GM12878 (cell line): Measurements from ENCODE around the gene NKAIN2. TPM values are rescaled to one million over a fixed set of nuclear protein-coding genes. Genes with fewer than 3 reads are reported as not detected.

Experiments used
- ATAC-seq: fragments of 200-7000 bp; cut with Tn5 transposase; 3 replicates; pipeline ENCODE4 v1.9.1; 2020; ENCODE audit warnings: mild to moderate bottlenecking, moderate library complexity
- BruUV-seq: library from RNA; stranded (reverse); fragments of 400-500 nt; replicated peaks from 2 replicates; lab custom pipeline; 2021; lab: Mats Ljungman, UMichigan
- CTCF ChIA-PET: fragments of 300-600 bp; sonication (Branson Sonifier 250); formaldehyde crosslinking; extraction: SDS; loops from one replicate; lab custom pipeline; 2021; ENCODE audit warnings: inconsistent platforms; lab: Yijun Ruan, JAX
- POLR2A ChIA-PET: fragments of 350-600 bp; formaldehyde crosslinking; extraction: SDS; loops from one replicate; lab custom pipeline; 2021; ENCODE audit warnings: inconsistent platforms; lab: Charles Lee
- RAD21 ChIA-PET: fragments of 300-600 bp; sonication (Branson Sonifier 250); formaldehyde crosslinking; loops from one replicate; lab custom pipeline; 2023; ENCODE audit warnings: antibody characterized with exemption; ENCODE audit not compliant: unreplicated experiment; lab: Charles Lee
- SMC1A ChIA-PET: fragments of 300-600 bp; sonication (Branson Sonifier 250); formaldehyde crosslinking; loops from one replicate; lab custom pipeline; 2023; ENCODE audit not compliant: unreplicated experiment, uncharacterized antibody; lab: Charles Lee
- DNase-seq: peaks from one replicate; pipeline ENCODE4 v3.0.0-alpha.2; 2011; ENCODE audit warnings: low read depth, low spot score
- FAIRE-seq: peaks from 3 replicates; lab custom pipeline; 2011; peaks lifted over from hg19 to GRCh38; lab: Jason Lieb, UNC
- H2AFZ ChIP-seq: 2 replicates; pipeline ENCODE4 v1.6.0; 2011; ENCODE audit warnings: low read depth, low read length, control low read depth; ENCODE audit not compliant: control insufficient read depth
- H3K27ac ChIP-seq: 2 replicates; pipeline ENCODE4 v1.5.1; 2011; ENCODE audit warnings: control low read depth; ENCODE audit not compliant: control insufficient read depth, insufficient read depth
- H3K27me3 ChIP-seq, 2 experiments: replicated peaks in 1 of 2; 2 replicates each; pipeline versions ENCODE4 v1.6.0 to v1.6.1; 2011; ENCODE audit warnings: low read length in 1 of 2; ENCODE audit not compliant: control insufficient read depth in 2 of 2, insufficient read depth in 2 of 2
- H3K36me3 ChIP-seq, 2 experiments: 2 replicates each; pipeline ENCODE4 v1.5.1; 2011; ENCODE audit warnings: low read length in 1 of 2; ENCODE audit not compliant: control insufficient read depth in 2 of 2, insufficient read depth in 2 of 2
- H3K4me1 ChIP-seq: 2 replicates; pipeline ENCODE4 v1.6.1; 2011; ENCODE audit warnings: mild to moderate bottlenecking, low read length, moderate library complexity, mixed read lengths; ENCODE audit not compliant: control insufficient read depth, insufficient read depth
- H3K4me2 ChIP-seq: 2 replicates; pipeline ENCODE4 v1.6.0; 2011; ENCODE audit warnings: control low read depth; ENCODE audit not compliant: control insufficient read depth, insufficient read depth
- H3K4me3 ChIP-seq: fragments of 200-600 bp; sonication (generic); 2 replicates; pipeline ENCODE4 v1.5.1; 2016
- H3K79me2 ChIP-seq: 2 replicates; pipeline ENCODE4 v1.6.0; 2011; ENCODE audit warnings: low read length; ENCODE audit not compliant: control insufficient read depth, insufficient read depth
- H3K9ac ChIP-seq: 2 replicates; pipeline ENCODE4 v1.8.0; 2011; ENCODE audit warnings: low read length, control low read depth, mixed read lengths; ENCODE audit not compliant: control insufficient read depth, insufficient read depth
- H3K9me3 ChIP-seq: replicated peaks from 3 replicates; pipeline ENCODE4 v1.5.1; 2011; ENCODE audit warnings: mild to moderate bottlenecking, low read length; ENCODE audit not compliant: control insufficient read depth, insufficient read depth
- H4K20me1 ChIP-seq: 2 replicates; pipeline ENCODE4 v1.6.0; 2011; ENCODE audit not compliant: control insufficient read depth, insufficient read depth
- BACH1 ChIP-seq: fragments of 450-650 bp; IDR thresholded peaks from 2 replicates; pipeline ENCODE4 v1.6.1; 2017; ENCODE audit warnings: mild to moderate bottlenecking, borderline replicate concordance
- BCL11A ChIP-seq: IDR thresholded peaks from 2 replicates; pipeline ENCODE4 v1.6.1; 2011; ENCODE audit warnings: low read depth, low read length
- EGR1 ChIP-seq, 2 experiments: IDR thresholded peaks; 1 replicate in 1 of 2; 2 replicates in 1 of 2; pipeline ENCODE4 v1.6.1; 2011 to 2012; ENCODE audit warnings: low read depth in 2 of 2, low read length in 2 of 2, borderline replicate concordance in 1 of 2, mild to moderate bottlenecking in 1 of 2, moderate library complexity in 1 of 2
- ESRRA ChIP-seq: IDR thresholded peaks from 2 replicates; pipeline ENCODE4 v1.6.1; 2012; ENCODE audit warnings: mild to moderate bottlenecking, low read length, improper control_type of control experiment
- FOXM1 ChIP-seq: IDR thresholded peaks from 2 replicates; pipeline ENCODE4 v1.6.1; 2012; ENCODE audit warnings: low read depth, mild to moderate bottlenecking, inconsistent platforms, low read length, moderate library complexity
- HSF1 ChIP-seq: fragments of 150-350 bp; IDR thresholded peaks from 2 replicates; pipeline ENCODE4 v1.6.1; 2014; ENCODE audit warnings: mild to moderate bottlenecking, low read depth, low read length
- IRF4 ChIP-seq: IDR thresholded peaks from 2 replicates; pipeline ENCODE4 v1.6.1; 2011; ENCODE audit warnings: low read depth, low read length
- MEF2A ChIP-seq: IDR thresholded peaks from 2 replicates; pipeline ENCODE4 v1.6.1; 2011; ENCODE audit warnings: low read depth, mild to moderate bottlenecking, low read length, moderate library complexity; ENCODE audit not compliant: insufficient read depth
- NR2F1 ChIP-seq: fragments of 450-650 bp; conservative IDR thresholded peaks from 2 replicates; pipeline ENCODE4 v1.6.1; 2017; ENCODE audit warnings: mild to moderate bottlenecking
- SUZ12 ChIP-seq: fragments of 200-600 bp; sonication (generic); IDR thresholded peaks from one replicate; pipeline ENCODE4 v1.6.1; 2018; ENCODE audit warnings: antibody characterized with exemption, mild to moderate bottlenecking; ENCODE audit not compliant: unreplicated experiment
- TCF7 ChIP-seq: IDR thresholded peaks from 2 replicates; pipeline ENCODE4 v1.6.1; 2014; ENCODE audit warnings: antibody characterized with exemption, borderline replicate concordance
- ZSCAN29 ChIP-seq: fragments of 450-650 bp; IDR thresholded peaks from 2 replicates; pipeline ENCODE4 v1.6.1; 2017; ENCODE audit warnings: mild to moderate bottlenecking, moderate library complexity
- in situ Hi-C: fragments of 300-500 bp; cut with MboI; formaldehyde crosslinking; loops from 9 replicates; pipeline ENCODE4 v1.14.3; 2018; ENCODE audit warnings: mixed read lengths
- intact Hi-C: fragments of 100-400 bp; cut with micrococcal nuclease; formaldehyde crosslinking; loops from one replicate; pipeline ENCODE4 v1.14.2; 2022; ENCODE audit not compliant: unreplicated experiment
- polyA plus RNA-seq, 11 experiments: library from polyadenylated mRNA; depleted of rRNA in 4 of 11; unstranded in 6 of 11; stranded (reverse) in 5 of 11; fragments of >200 nt; fragmentation: Nextera tagmentation in 4 of 11; fragmentation: Illumina TruSeq in 1 of 11; extraction: Ambion mirVana in 4 of 11; extraction: Trizol in 1 of 11; gene quantifications; 1 replicate in 1 of 11; 2 replicates in 10 of 11; pipeline versions ENCODE4 v1.2.1 to v1.2.3, GENCODE V29; 2011 to 2016; ENCODE audit warnings: inconsistent platforms in 2 of 11, missing spikeins in 2 of 11, low read depth in 1 of 11
- total RNA-seq, 4 experiments: library from RNA; depleted of rRNA in 3 of 4; stranded (reverse); fragments of >200 nt in 3 of 4; fragmentation: Illumina TruSeq in 1 of 4; extraction: Trizol in 1 of 4; gene quantifications; 2 replicates each; pipeline versions ENCODE4 v1.2.1 to v1.2.3, GENCODE V29; 2013 to 2021

NKAIN2 gene
- total and polyA plus RNA-seq, 10 of the 15 experiments (the other 5 are each of a cell fraction or from before 2014, with no cell fraction given), result not detected

GRCh38 chr6:124799638-124800037, 996.0 kb downstream of the NKAIN2 start:
- FAIRE-seq (no peak), DNase-seq (no peak), ATAC-seq (no peak)
- Histone ChIP-seq H3K36me3 (no peaks in the 10 kb centered on the region), H3K79me2 (no peaks in the 10 kb centered on the region), H3K9ac (no peak overlapping the region), H3K4me1 (no peaks in the 10 kb centered on the region), H3K4me2 (no peak overlapping the region), H4K20me1 (no peaks in the 10 kb centered on the region), H3K9me3 (no peaks in the 10 kb centered on the region), H3K27ac (no peak overlapping the region), H2AFZ (no peak overlapping the region), H3K27me3 (peaks cover 0 to 2% of the 10 kb centered on the region in 2 experiments; a peak in 1 of 4 replicates), H3K4me3 (no peak overlapping the region)
- POLR2A ChIA-PET, result no interaction called here
- in situ Hi-C loops, result loop anchor here (25.0 kb wide), 1 partner anchor 987 kb away; the partner anchor contains the start of gene NKAIN2
- SMC1A ChIA-PET, result no interaction called here
- no peak for TF ChIP-seq NR2F1
- TF ChIP-seq TCF7, result no peak
- no peak for TF ChIP-seq MEF2A
- no peak for TF ChIP-seq IRF4
- TF ChIP-seq FOXM1, result no peak
- TF ChIP-seq BACH1, result no peak
- no peak for TF ChIP-seq SUZ12
- TF ChIP-seq HSF1, result no peak
- TF ChIP-seq EGR1 (IDR thresholded peaks at IDR 0.05; ENCODE audit: borderline replicate concordance in 1 of 2, low read depth in 2 of 2, low read length in 2 of 2), result no peak
- no peak for TF ChIP-seq BCL11A
- no peak for TF ChIP-seq ZSCAN29
- no peak for TF ChIP-seq ESRRA
- intact Hi-C loops, result no loop called here
- RAD21 ChIA-PET, result no interaction called here
- BruUV-seq, result no TSS peak
- CTCF ChIA-PET, result interaction anchor here (0.9 kb wide), 1 partner anchor 997 kb away, joined by 4 read pairs; no protein-coding TSS in a partner anchor
